Spleen (tissue), 11 donors: ENCODE results near the gene GPR34. TPM values are rescaled to one million over a fixed set of nuclear protein-coding genes. Genes with fewer than 3 reads are reported as not detected.
A peak's percentile ranks its signal among the peaks of the same experiment; 100 is the strongest.

Experiments used
- DNase-seq: peaks from one replicate; pipeline ENCODE4 v3.0.0-alpha.2; 2020
- H3K27ac ChIP-seq, 8 donors: fragments of 200-600 bp; sonication (generic) in 7 of 8; 1 replicate in 4 of 8; 2 replicates in 4 of 8; pipeline versions ENCODE4 v1.5.0 to v1.8.0; 2016 to 2021; ENCODE audit warnings: inconsistent platforms in 4 of 8, mild to moderate bottlenecking in 4 of 8, moderate library complexity in 1 of 8
- H3K27me3 ChIP-seq, 7 donors: fragments of 200-600 bp; sonication (generic) in 6 of 7; replicated peaks in 1 of 7; 1 replicate in 4 of 7; 2 replicates in 3 of 7; pipeline versions ENCODE4 v1.5.0 to v1.8.0; 2016 to 2021; ENCODE audit warnings: inconsistent platforms in 3 of 7, mild to moderate bottlenecking in 1 of 7
- H3K36me3 ChIP-seq, 6 donors: fragments of 200-600 bp; sonication (generic) in 5 of 6; 1 replicate in 4 of 6; 2 replicates in 2 of 6; pipeline versions ENCODE4 v1.5.0 to v1.8.0; 2016 to 2021; ENCODE audit warnings: inconsistent platforms in 2 of 6
- H3K4me1 ChIP-seq, 6 donors: fragments of 200-600 bp; sonication (generic) in 5 of 6; 1 replicate in 3 of 6; 2 replicates in 3 of 6; pipeline versions ENCODE4 v1.5.0 to v1.8.0; 2016 to 2021; ENCODE audit warnings: inconsistent platforms in 3 of 6
- H3K4me3 ChIP-seq, 8 donors: fragments of 200-600 bp; sonication (generic) in 7 of 8; 1 replicate in 4 of 8; 2 replicates in 4 of 8; pipeline versions ENCODE4 v1.5.0 to v1.8.0; 2016 to 2021; ENCODE audit warnings: inconsistent platforms in 4 of 8, mild to moderate bottlenecking in 4 of 8, moderate library complexity in 2 of 8
- H3K9me3 ChIP-seq, 8 donors: fragments of 200-600 bp; sonication (generic) in 7 of 8; 1 replicate in 4 of 8; 2 replicates in 4 of 8; pipeline versions ENCODE4 v1.5.0 to v1.8.0; 2016 to 2021; ENCODE audit warnings: inconsistent platforms in 4 of 8
- CTCF ChIP-seq, 11 experiments: fragments of 200-600 bp in 7 of 11; fragments of 450-650 bp in 4 of 11; sonication (generic) in 4 of 11; IDR thresholded peaks in 8 of 11; conservative IDR thresholded peaks in 3 of 11; 1 replicate in 7 of 11; 2 replicates in 4 of 11; pipeline versions ENCODE4 v1.4.0 to v1.8.0; 2016 to 2021; ENCODE audit warnings: antibody characterized with exemption in 11 of 11, inconsistent platforms in 4 of 11, mild to moderate bottlenecking in 1 of 11
- POLR2A ChIP-seq, 3 donors: fragments of 450-650 bp; IDR thresholded peaks; one replicate each; pipeline ENCODE4 v1.5.1; 2017; ENCODE audit warnings: antibody characterized with exemption in 3 of 3, mild to moderate bottlenecking in 1 of 3
- POLR2AphosphoS5 ChIP-seq, 3 donors: sonication (generic); formaldehyde crosslinking; IDR thresholded peaks; one replicate each; pipeline ENCODE4 v1.5.1; 2017; ENCODE audit warnings: antibody characterized with exemption in 3 of 3
- WGBS, 5 donors: extraction: QIAGEN DNeasy Blood & Tissue Kit in 3 of 5; methylation state at CpG; one replicate each; pipeline versions ENCODE4 v1.1.5 to v1.1.7; 2013 to 2018; 5-methylcytosine and 5-hydroxymethylcytosine counted together
- intact Hi-C: fragments of 100-400 bp; cut with DNase I; formaldehyde crosslinking; loops from one replicate; pipeline ENCODE4 v1.15.0; 2023; ENCODE audit warnings: low total_unique reads
- polyA plus RNA-seq, 3 donors: library from polyadenylated mRNA; stranded (reverse); fragments of 200-250 nt; gene quantifications; one replicate each; pipeline ENCODE4 v1.2.1, GENCODE V29; 2013
- total RNA-seq, 7 donors: library from RNA; depleted of rRNA in 3 of 7; stranded (reverse); fragments of >200 nt in 3 of 7; fragmentation: NEBNext Ultra II Directional in 4 of 7; extraction: Animal tissue kit (Norgen Biotek cat#: 25700) in 4 of 7; gene quantifications; one replicate each; pipeline versions ENCODE4 v1.1.0 to v1.2.1, GENCODE V29; 2016 to 2021
- donor health status: healthy with polysubstance abuse.
- donor health status: DM: no; HTN: no; CAD: no; lungs with moderate emphysema.
- donor health status: DM: no; HTN: no; CAD: no.
- donor health status: Bipolar disorder and iron deficiency.
- donor health status: healthy.
- donor health status: DM: no; HTN: no; CAD: no.
- donor health status: DM: yes; HTN: yes; CAD: no.

Gene GPR34
- total and polyA plus RNA-seq, 10 donors = 5.5 to 45.1 (median 15.1) TPM

- DNase-seq = no peak
- Histone ChIP-seq H3K9me3 (no peaks in the 10 kb centered on the region), H3K4me3 (no peak overlapping the region), H3K4me1 (peaks cover 0 to 29% (median 7%) of the 10 kb centered on the region in 6 donors), H3K27me3 (peaks cover 0 to 4% (median 0%) of the 10 kb centered on the region in 7 donors), H3K36me3 (no peaks in the 10 kb centered on the region), H3K27ac (no peak overlapping the region)
- intact Hi-C loops = no loop called here
- TF ChIP-seq POLR2A (IDR thresholded peaks at IDR 0.05) = no peak
- 58 to 76% (median 67%) methylated on average over 2 of the region's 2 CpGs for WGBS, 5 donors
Observed at GRCh38 chrX:41730081-41730480, 41.3 kb downstream of the GPR34 start.

- peaks cover 0 to 4% (median 0%) of the 10 kb centered on the region in 7 donors for H3K27me3 ChIP-seq
- no peak for DNase-seq
- WGBS, 5 donors = 47 to 72% (median 58%) methylated on average over 2 of the region's 2 CpGs
- TF ChIP-seq POLR2A (IDR thresholded peaks at IDR 0.05) (no peak), POLR2AphosphoS5 (IDR thresholded peaks at IDR 0.05) (no peak), CTCF (IDR thresholded peaks at IDR 0.05 in 8 of 11, conservative IDR thresholded peaks at IDR 0.05 in 3 of 11) (no peak)
- H3K9me3 ChIP-seq = no peaks in the 10 kb centered on the region
- H3K4me1 ChIP-seq = peaks cover 0 to 33% (median 7%) of the 10 kb centered on the region in 6 donors
- H3K4me3 ChIP-seq = no peak overlapping the region
- H3K36me3 ChIP-seq = no peaks in the 10 kb centered on the region
- intact Hi-C loops = no loop called here
- H3K27ac ChIP-seq = no peak overlapping the region
Observed at GRCh38 chrX:41732260-41732659, 43.5 kb downstream of the GPR34 start.

GRCh38 chrX:41733939-41734338 is 45.2 kb downstream of the GPR34 start:
- peak overlapping the region in 3 of 8 donors; percentile 12 to 38 (median 23) for H3K27ac ChIP-seq
- H3K9me3 ChIP-seq = no peaks in the 10 kb centered on the region
- H3K36me3 ChIP-seq = no peaks in the 10 kb centered on the region
- intact Hi-C loops = no loop called here
- TF ChIP-seq POLR2A (IDR thresholded peaks at IDR 0.05) (no peak), CTCF (IDR thresholded peaks at IDR 0.05 in 8 of 11, conservative IDR thresholded peaks at IDR 0.05 in 3 of 11) (no peak), POLR2AphosphoS5 (IDR thresholded peaks at IDR 0.05) (peak in 1 of 3 donors; percentile 56)
- WGBS, 5 donors = 8 to 42% (median 37%) methylated on average over 1 of the region's 1 CpG
- peaks cover 0 to 33% (median 7%) of the 10 kb centered on the region in 6 donors for H3K4me1 ChIP-seq
- peaks cover 0 to 3% (median 0%) of the 10 kb centered on the region in 7 donors for H3K27me3 ChIP-seq
- H3K4me3 ChIP-seq = no peak overlapping the region
- no peak for DNase-seq

- WGBS, 5 donors = 9 to 42% (median 21%) methylated on average over 1 of the region's 1 CpG
- H3K27ac ChIP-seq = peak overlapping the region in 3 of 8 donors; percentile 12 to 38 (median 23)
- H3K36me3 ChIP-seq = no peaks in the 10 kb centered on the region
- H3K4me3 ChIP-seq = no peak overlapping the region
- intact Hi-C loops = no loop called here
- DNase-seq = no peak
- no peaks in the 10 kb centered on the region for H3K9me3 ChIP-seq
- TF ChIP-seq CTCF (IDR thresholded peaks at IDR 0.05 in 8 of 11, conservative IDR thresholded peaks at IDR 0.05 in 3 of 11) = peak in 6 of 11 experiments; percentile 11 to 36 (median 22)
- TF ChIP-seq POLR2AphosphoS5 (IDR thresholded peaks at IDR 0.05) = no peak
- TF ChIP-seq POLR2A (IDR thresholded peaks at IDR 0.05) = no peak
- H3K27me3 ChIP-seq = peaks cover 0 to 3% (median 0%) of the 10 kb centered on the region in 7 donors
- H3K4me1 ChIP-seq = peaks cover 0 to 33% (median 7%) of the 10 kb centered on the region in 6 donors
Observed at GRCh38 chrX:41734530-41734929, 45.8 kb downstream of the GPR34 start.
